Ovary (tissue), 3 donors: Measurements from ENCODE around the gene NINL.

ENCODE experiments used
- EP300 ChIP-seq: sonication (generic); formaldehyde crosslinking; IDR thresholded peaks from one replicate; pipeline ENCODE4 v1.6.1; 2017; ENCODE audit warnings: antibody characterized with exemption
- POLR2A ChIP-seq: fragments of 450-650 bp; IDR thresholded peaks from one replicate; pipeline ENCODE4 v1.6.1; 2017; ENCODE audit warnings: antibody characterized with exemption, mild to moderate bottlenecking, moderate library complexity
- TF ChIP-seq, protein P1 (sequence below), 3 donors: fragments of 450-650 bp in 2 of 3; fragments of 200-600 bp in 1 of 3; IDR thresholded peaks; one replicate each; pipeline versions ENCODE4 v1.5.1 to v1.8.0; 2016 to 2022; ENCODE audit warnings: antibody characterized with exemption in 3 of 3, mild to moderate bottlenecking in 1 of 3
- donor health status: DM: no; HTN: no; CAD: no.

- TF ChIP-seq POLR2A (no peak), EP300 (no peak)
- TF ChIP-seq, protein P1, sequence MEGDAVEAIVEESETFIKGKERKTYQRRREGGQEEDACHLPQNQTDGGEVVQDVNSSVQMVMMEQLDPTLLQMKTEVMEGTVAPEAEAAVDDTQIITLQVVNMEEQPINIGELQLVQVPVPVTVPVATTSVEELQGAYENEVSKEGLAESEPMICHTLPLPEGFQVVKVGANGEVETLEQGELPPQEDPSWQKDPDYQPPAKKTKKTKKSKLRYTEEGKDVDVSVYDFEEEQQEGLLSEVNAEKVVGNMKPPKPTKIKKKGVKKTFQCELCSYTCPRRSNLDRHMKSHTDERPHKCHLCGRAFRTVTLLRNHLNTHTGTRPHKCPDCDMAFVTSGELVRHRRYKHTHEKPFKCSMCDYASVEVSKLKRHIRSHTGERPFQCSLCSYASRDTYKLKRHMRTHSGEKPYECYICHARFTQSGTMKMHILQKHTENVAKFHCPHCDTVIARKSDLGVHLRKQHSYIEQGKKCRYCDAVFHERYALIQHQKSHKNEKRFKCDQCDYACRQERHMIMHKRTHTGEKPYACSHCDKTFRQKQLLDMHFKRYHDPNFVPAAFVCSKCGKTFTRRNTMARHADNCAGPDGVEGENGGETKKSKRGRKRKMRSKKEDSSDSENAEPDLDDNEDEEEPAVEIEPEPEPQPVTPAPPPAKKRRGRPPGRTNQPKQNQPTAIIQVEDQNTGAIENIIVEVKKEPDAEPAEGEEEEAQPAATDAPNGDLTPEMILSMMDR (IDR thresholded peaks at IDR 0.05), result no peak
These were observed 36.1 kb downstream of the NINL start for GRCh38 chr20:25549172-25549773.
